SU-DHL-6 (cell line): ENCODE results near the gene SLC10A3.

Experiments
- H2AFZ ChIP-seq: fragments of 200-600 bp; sonication (generic); 2 replicates; pipeline ENCODE4 v1.6.1; 2014; ENCODE audit warnings: low read depth, mild to moderate bottlenecking, moderate library complexity, mixed read lengths, antibody characterized with exemption, low read length; ENCODE audit not compliant: severe bottlenecking
- H3F3A ChIP-seq: fragments of 200-600 bp; shearing (Covaris generic); 2 replicates; pipeline ENCODE4 v1.6.0; 2016; ENCODE audit warnings: antibody characterized with exemption, mild to moderate bottlenecking; ENCODE audit not compliant: insufficient read depth
- H3K27ac ChIP-seq: fragments of 200-600 bp; sonication (generic); 2 replicates; pipeline ENCODE4 v1.5.1; 2016; ENCODE audit warnings: low read depth, mild to moderate bottlenecking, low read length, moderate library complexity, mixed read lengths
- H3K27me3 ChIP-seq: fragments of 200-600 bp; sonication (generic), shearing (Covaris generic); 2 replicates; pipeline ENCODE4 v1.6.0; 2014; ENCODE audit warnings: mild to moderate bottlenecking, low read length
- H3K36me3 ChIP-seq: fragments of 200-600 bp; sonication (generic); 2 replicates; pipeline ENCODE4 v1.6.1; 2014; ENCODE audit warnings: mild to moderate bottlenecking, low read length, mixed read lengths
- H3K4me2 ChIP-seq: fragments of 300-600, 200-600 bp; shearing (Covaris generic), sonication (generic); 2 replicates; pipeline ENCODE4 v1.6.0; 2014; ENCODE audit warnings: low read length, low read depth, mild to moderate bottlenecking; ENCODE audit not compliant: poor library complexity, severe bottlenecking
- H3K4me3 ChIP-seq: fragments of 200-600 bp; sonication (generic); 2 replicates; pipeline ENCODE4 v1.5.1; 2014; ENCODE audit warnings: antibody characterized with exemption, low read length, mild to moderate bottlenecking, mixed read lengths; ENCODE audit not compliant: insufficient read depth, poor library complexity, severe bottlenecking
- H3K79me2 ChIP-seq: fragments of 200-600 bp; sonication (generic); 2 replicates; pipeline ENCODE4 v1.6.1; 2014; ENCODE audit warnings: mild to moderate bottlenecking, low read length, moderate library complexity; ENCODE audit not compliant: insufficient read depth
- H3K9ac ChIP-seq: fragments of 200-600 bp; sonication (generic); 2 replicates; pipeline ENCODE4 v1.7.0; 2014; ENCODE audit warnings: mild to moderate bottlenecking, low read length
- H3K9me2 ChIP-seq: fragments of 200-600 bp; sonication (generic); replicated peaks from 2 replicates; pipeline ENCODE4 v1.6.1; 2014; ENCODE audit warnings: low read length; ENCODE audit not compliant: insufficient read depth
- H3K9me3 ChIP-seq: fragments of 200-600 bp; sonication (generic); 2 replicates; pipeline ENCODE4 v1.6.1; 2014; ENCODE audit warnings: low read length, mixed read lengths; ENCODE audit not compliant: insufficient read depth
- H4K20me1 ChIP-seq: fragments of 200-600 bp; sonication (generic); 2 replicates; pipeline ENCODE4 v1.6.1; 2014; ENCODE audit warnings: low read depth, mild to moderate bottlenecking, antibody characterized with exemption, low read length, moderate library complexity, mixed read lengths
- CTCF ChIP-seq: fragments of 200-600 bp; sonication (generic); IDR thresholded peaks from one replicate; pipeline ENCODE4 v1.5.1; 2017; ENCODE audit warnings: antibody characterized with exemption, mild to moderate bottlenecking, low read length, moderate library complexity; ENCODE audit not compliant: insufficient read depth, poor library complexity, severe bottlenecking
- EZH2phosphoT487 ChIP-seq: fragments of 200-600 bp; sonication (generic), shearing (Covaris generic); conservative IDR thresholded peaks from 2 replicates; pipeline ENCODE4 v1.6.1; 2018; ENCODE audit warnings: mild to moderate bottlenecking, antibody characterized with exemption, low read length, moderate library complexity, mixed read lengths

The SLC10A3 gene

GRCh38 chrX:154466907-154467306 lies 23.5 kb downstream of the SLC10A3 start:
- Histone ChIP-seq H3K9me2 (no peaks in the 10 kb centered on the region), H3K4me2 (no peak overlapping the region), H3K27me3 (no peaks in the 10 kb centered on the region), H3K36me3 (no peaks in the 10 kb centered on the region), H3F3A (no peaks in the 10 kb centered on the region), H3K9me3 (no peaks in the 10 kb centered on the region), H3K9ac (no peak overlapping the region), H2AFZ (no peak overlapping the region), H3K4me3 (no peak overlapping the region), H3K27ac (no peak overlapping the region), H3K79me2 (no peaks in the 10 kb centered on the region), H4K20me1 (no peaks in the 10 kb centered on the region)
- TF ChIP-seq CTCF (no peak), EZH2phosphoT487 (no peak)

- no peaks in the 10 kb centered on the region for H4K20me1 ChIP-seq
- H3K79me2 ChIP-seq, result no peaks in the 10 kb centered on the region
- TF ChIP-seq CTCF, result no peak
- no peak for TF ChIP-seq EZH2phosphoT487
- no peak overlapping the region for H3K9ac ChIP-seq
- no peaks in the 10 kb centered on the region for H3F3A ChIP-seq
- no peaks in the 10 kb centered on the region for H3K27me3 ChIP-seq
- no peak overlapping the region for H3K4me3 ChIP-seq
- no peak overlapping the region for H3K27ac ChIP-seq
- H3K36me3 ChIP-seq, result no peaks in the 10 kb centered on the region
- no peak overlapping the region for H3K4me2 ChIP-seq
- no peaks in the 10 kb centered on the region for H3K9me2 ChIP-seq
- no peaks in the 10 kb centered on the region for H3K9me3 ChIP-seq
- H2AFZ ChIP-seq, result no peak overlapping the region
These were observed 24.4 kb downstream of the SLC10A3 start for GRCh38 chrX:154466036-154466435.

- Histone ChIP-seq H3K9me2 (no peaks in the 10 kb centered on the region), H4K20me1 (no peaks in the 10 kb centered on the region), H3K4me2 (no peak overlapping the region), H2AFZ (no peak overlapping the region), H3K9me3 (no peaks in the 10 kb centered on the region), H3K27ac (no peak overlapping the region), H3F3A (no peaks in the 10 kb centered on the region), H3K9ac (no peak overlapping the region), H3K36me3 (no peaks in the 10 kb centered on the region), H3K27me3 (no peaks in the 10 kb centered on the region), H3K4me3 (no peak overlapping the region), H3K79me2 (no peaks in the 10 kb centered on the region)
- no peak for TF ChIP-seq EZH2phosphoT487
- TF ChIP-seq CTCF, result no peak
These were observed 24.8 kb downstream of the SLC10A3 start for GRCh38 chrX:154465601-154466000.
